HPDE6-E6E7 (cell line): ENCODE measurements around the gene PCNX2.
A peak's percentile ranks its signal among the peaks of the same experiment; 100 is the strongest.

Experiments
- DNase-seq: peaks from one replicate; pipeline ENCODE4 v3.0.0; 2011; ENCODE audit warnings: missing footprints; ENCODE audit errors: extremely low spot score

Gene PCNX2

GRCh38 chr1:233315718-233316301 lies 20.3 kb upstream of the PCNX2 start:
- DNase-seq: no peak

GRCh38 chr1:233313434-233314155 lies 18.1 kb upstream of the PCNX2 start:
- DNase-seq: no peak

- no peak for DNase-seq
Observed at GRCh38 chr1:233304489-233305102, 9.1 kb upstream of the PCNX2 start.

GRCh38 chr1:233300326-233300725 lies 4.8 kb upstream of the PCNX2 start:
- DNase-seq: no peak

- no peak for DNase-seq
Observed at GRCh38 chr1:233299450-233299849, 3.9 kb upstream of the PCNX2 start.

GRCh38 chr1:233295975-233296322 lies 424 bp upstream of the PCNX2 start:
- DNase-seq: no peak

GRCh38 chr1:233294913-233295236 lies 650 bp downstream of the PCNX2 start:
- DNase-seq: peak; percentile 62

GRCh38 chr1:233293556-233294446 lies 1.7 kb downstream of the PCNX2 start:
- DNase-seq: no peak

- no peak for DNase-seq
Observed at GRCh38 chr1:233290396-233291034, 5.0 kb downstream of the PCNX2 start.

GRCh38 chr1:233289676-233290075 lies 5.8 kb downstream of the PCNX2 start:
- no peak for DNase-seq

- DNase-seq: no peak
Observed at GRCh38 chr1:233282582-233282886, 13.0 kb downstream of the PCNX2 start.

GRCh38 chr1:233281711-233282581 lies 13.6 kb downstream of the PCNX2 start:
- no peak for DNase-seq

- DNase-seq: no peak
Observed at GRCh38 chr1:233279971-233280370, 15.6 kb downstream of the PCNX2 start.

GRCh38 chr1:233278631-233279030 lies 16.9 kb downstream of the PCNX2 start:
- no peak for DNase-seq

GRCh38 chr1:233277637-233278606 lies 17.6 kb downstream of the PCNX2 start:
- no peak for DNase-seq

- DNase-seq: no peak
Observed at GRCh38 chr1:233269656-233270055, 25.9 kb downstream of the PCNX2 start.

- no peak for DNase-seq
Observed at GRCh38 chr1:233268389-233269022, 27.0 kb downstream of the PCNX2 start.

GRCh38 chr1:233261695-233262094 lies 33.8 kb downstream of the PCNX2 start:
- no peak for DNase-seq

GRCh38 chr1:233261206-233261605 lies 34.3 kb downstream of the PCNX2 start:
- peak; percentile 12 for DNase-seq
